ENCODE measurements around the gene UPK3A.

DNA sequence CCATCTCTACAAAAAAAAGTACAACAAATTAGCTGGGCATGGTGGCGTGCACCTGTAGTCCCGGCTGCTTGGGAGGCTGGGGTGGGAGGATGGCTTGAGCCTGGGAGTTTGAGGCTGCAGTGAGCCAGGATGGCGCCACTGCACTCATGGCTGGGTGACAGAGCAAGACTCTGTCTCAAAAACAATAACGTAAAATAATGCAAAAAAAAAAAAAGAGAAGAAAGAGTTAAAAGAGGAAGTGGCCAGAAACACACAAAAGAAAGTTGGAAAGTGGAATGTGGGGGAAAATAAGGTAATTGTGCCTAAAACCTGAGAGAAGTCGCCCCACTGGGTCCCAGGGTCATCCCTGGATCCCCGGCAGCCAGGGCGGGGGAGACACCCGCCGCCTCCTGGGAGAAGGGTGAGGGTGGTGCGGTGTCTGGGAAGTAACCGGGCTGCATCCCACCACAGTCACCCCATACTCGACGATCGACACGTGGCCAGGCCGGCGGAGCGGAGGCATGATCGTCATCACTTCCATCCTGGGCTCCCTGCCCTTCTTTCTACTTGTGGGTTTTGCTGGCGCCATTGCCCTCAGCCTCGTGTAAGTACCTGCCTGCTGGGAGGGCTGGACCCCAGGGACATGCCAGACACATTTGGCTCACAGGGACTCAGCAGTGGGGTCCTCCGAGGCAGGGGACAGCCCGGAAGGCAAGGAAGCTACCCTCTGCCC, 8.1 kb downstream of the UPK3A start:
- no peak for TF ChIP-seq EZH2 (IDR thresholded peaks at IDR 0.05)
- TF ChIP-seq POLR2AphosphoS5 (IDR thresholded peaks at IDR 0.05; ENCODE audit: borderline replicate concordance, low read depth, low read length), result no peak
- no peak for TF ChIP-seq FOXP2 (optimal IDR thresholded peaks at IDR 0.05; ENCODE audit: control extremely low read depth, extremely low read length, insufficient read depth)
